Neural cell (in vitro differentiated cells): ENCODE measurements around the gene ACVR1. TPM values are rescaled to one million over a fixed set of nuclear protein-coding genes. Genes with fewer than 3 reads are reported as not detected.

Experiments used
- H2AFZ ChIP-seq: fragments of 200-600, 300-800 bp; sonication (generic), shearing (Covaris generic); 2 replicates; pipeline ENCODE4 v1.6.0; 2014; ENCODE audit warnings: low read depth, mild to moderate bottlenecking, antibody characterized with exemption, low read length, moderate library complexity
- H3F3A ChIP-seq: fragments of 200-600 bp; shearing (Covaris generic); 2 replicates; pipeline ENCODE4 v1.6.1; 2016; ENCODE audit warnings: mild to moderate bottlenecking, moderate library complexity, mixed read lengths, antibody characterized with exemption, low read length; ENCODE audit not compliant: insufficient read depth, poor library complexity, severe bottlenecking
- H3K27ac ChIP-seq: fragments of 200-600, 300-800 bp; sonication (generic), shearing (Covaris generic); 2 replicates; pipeline ENCODE4 v1.5.1; 2014; ENCODE audit warnings: mild to moderate bottlenecking, low read length, moderate library complexity
- H3K27me3 ChIP-seq: fragments of 300-800, 200-600 bp; sonication (generic), shearing (Covaris generic); 2 replicates; pipeline ENCODE4 v1.6.0; 2014; ENCODE audit warnings: mild to moderate bottlenecking, low read depth, low read length, moderate library complexity; ENCODE audit not compliant: insufficient read depth
- H3K36me3 ChIP-seq: fragments of 300-800, 200-600 bp; sonication (generic), shearing (Covaris generic); 2 replicates; pipeline ENCODE4 v1.5.1; 2014; ENCODE audit warnings: mild to moderate bottlenecking, antibody characterized with exemption, low read length, moderate library complexity; ENCODE audit not compliant: insufficient read depth
- H3K4me2 ChIP-seq: fragments of 300-800, 200-600 bp; sonication (generic), shearing (Covaris generic); 2 replicates; pipeline ENCODE4 v1.6.0; 2014; ENCODE audit warnings: mild to moderate bottlenecking, low read length
- H3K4me3 ChIP-seq: fragments of 300-800, 200-600 bp; sonication (generic), shearing (Covaris generic); 2 replicates; pipeline ENCODE4 v1.5.1; 2014; ENCODE audit warnings: mild to moderate bottlenecking, low read length, moderate library complexity
- H3K79me2 ChIP-seq: fragments of 200-600 bp; shearing (Covaris generic); replicated peaks from 2 replicates; pipeline ENCODE4 v1.6.0; 2014; ENCODE audit warnings: mild to moderate bottlenecking, low read length, moderate library complexity; ENCODE audit not compliant: insufficient read depth
- H3K9ac ChIP-seq: fragments of 300-800, 200-600 bp; sonication (generic), shearing (Covaris generic); 2 replicates; pipeline ENCODE4 v1.6.1; 2016; ENCODE audit warnings: mild to moderate bottlenecking, low read length, mixed read lengths
- H3K9me2 ChIP-seq: fragments of 200-600 bp; shearing (Covaris generic); 2 replicates; pipeline ENCODE4 v1.6.1; 2016; ENCODE audit warnings: mild to moderate bottlenecking, low read length, mixed read lengths; ENCODE audit not compliant: insufficient read depth
- H3K9me3 ChIP-seq: fragments of 200-600, 300-800 bp; sonication (generic), shearing (Covaris generic); 2 replicates; pipeline ENCODE4 v1.6.1; 2016; ENCODE audit warnings: mild to moderate bottlenecking, mixed run types, low read length, moderate library complexity, mixed read lengths
- H4K20me1 ChIP-seq: fragments of 200-600 bp; shearing (Covaris generic); 2 replicates; pipeline ENCODE4 v1.6.1; 2016; ENCODE audit warnings: mild to moderate bottlenecking, mixed run types; ENCODE audit not compliant: insufficient read depth
- CTCF ChIP-seq: fragments of 450-650 bp; IDR thresholded peaks from 2 replicates; pipeline ENCODE4 v1.5.1; 2014; ENCODE audit warnings: antibody characterized with exemption, mild to moderate bottlenecking, moderate library complexity; ENCODE audit not compliant: poor library complexity, severe bottlenecking
- EP300 ChIP-seq: fragments of 450-650 bp; conservative IDR thresholded peaks from 2 replicates; pipeline ENCODE4 v1.6.1; 2014; ENCODE audit warnings: antibody characterized with exemption, mild to moderate bottlenecking, moderate library complexity; ENCODE audit not compliant: poor library complexity, severe bottlenecking
- EZH2 ChIP-seq: fragments of 200-600, 300-800 bp; shearing (Covaris generic), sonication (generic); IDR thresholded peaks from 2 replicates; pipeline ENCODE4 v1.6.1; 2014; ENCODE audit warnings: antibody characterized with exemption, low read length, borderline replicate concordance, mild to moderate bottlenecking; ENCODE audit not compliant: insufficient read depth, poor library complexity, severe bottlenecking
- MXI1 ChIP-seq: fragments of 450-650 bp; conservative IDR thresholded peaks from 2 replicates; pipeline ENCODE4 v1.6.1; 2014; ENCODE audit warnings: antibody characterized with exemption, mild to moderate bottlenecking; ENCODE audit not compliant: poor library complexity, severe bottlenecking
- POLR2AphosphoS5 ChIP-seq: IDR thresholded peaks from 2 replicates; pipeline ENCODE4 v1.6.1; 2012
- RAD21 ChIP-seq: fragments of 450-650 bp; conservative IDR thresholded peaks from 2 replicates; pipeline ENCODE4 v1.6.1; 2014; ENCODE audit warnings: antibody characterized with exemption, mild to moderate bottlenecking, moderate library complexity
- REST ChIP-seq: IDR thresholded peaks from 2 replicates; pipeline ENCODE4 v1.6.1; 2012; ENCODE audit warnings: borderline replicate concordance
- SMC3 ChIP-seq: fragments of 450-650 bp; conservative IDR thresholded peaks from 2 replicates; pipeline ENCODE4 v1.6.1; 2014; ENCODE audit warnings: antibody characterized with exemption, mild to moderate bottlenecking, moderate library complexity; ENCODE audit not compliant: poor library complexity
- TAF1 ChIP-seq: IDR thresholded peaks from 2 replicates; pipeline ENCODE4 v1.6.1; 2012; ENCODE audit warnings: low read depth
- polyA plus RNA-seq: library from polyadenylated mRNA; depleted of rRNA; stranded (reverse); fragments of >200 nt; gene quantifications from 2 replicates; pipeline ENCODE4 v1.2.3, GENCODE V29; 2014

Gene ACVR1
- polyA plus RNA-seq, 1 donor from 2014 or later = 4.0 TPM

- no peaks in the 10 kb centered on the region for H3K36me3 ChIP-seq
- H3F3A ChIP-seq = no peaks in the 10 kb centered on the region
- no peak overlapping the region for H3K4me2 ChIP-seq
- no peaks in the 10 kb centered on the region for H4K20me1 ChIP-seq
- H3K27me3 ChIP-seq = no peaks in the 10 kb centered on the region
- no peak for TF ChIP-seq RAD21
- no peak for TF ChIP-seq MXI1
- TF ChIP-seq POLR2AphosphoS5 = no peak
- no peak for TF ChIP-seq REST
- no peaks in the 10 kb centered on the region for H3K9me3 ChIP-seq
- H2AFZ ChIP-seq = no peak overlapping the region
- no peak overlapping the region for H3K9ac ChIP-seq
- no peaks in the 10 kb centered on the region for H3K9me2 ChIP-seq
- no peak overlapping the region for H3K4me3 ChIP-seq
- H3K79me2 ChIP-seq = no peaks in the 10 kb centered on the region
- H3K27ac ChIP-seq = no peak overlapping the region
These were observed 177.7 kb downstream of the ACVR1 start for GRCh38 chr2:157698430-157698829.

- Histone ChIP-seq H3K27me3 (no peaks in the 10 kb centered on the region), H3K36me3 (no peaks in the 10 kb centered on the region), H3K4me2 (no peak overlapping the region), H3K9me3 (no peaks in the 10 kb centered on the region), H3K27ac (no peak overlapping the region), H3K79me2 (no peaks in the 10 kb centered on the region), H3K9ac (no peak overlapping the region), H3K9me2 (no peaks in the 10 kb centered on the region), H3K4me3 (no peak overlapping the region), H3F3A (no peaks in the 10 kb centered on the region), H2AFZ (no peak overlapping the region), H4K20me1 (no peaks in the 10 kb centered on the region)
- TF ChIP-seq SMC3 (no peak), REST (no peak), MXI1 (no peak), EP300 (no peak), TAF1 (no peak), RAD21 (no peak), POLR2AphosphoS5 (no peak)
These were observed 180.1 kb downstream of the ACVR1 start for GRCh38 chr2:157696036-157696435.

GRCh38 chr2:157692768-157693167 is 183.4 kb downstream of the ACVR1 start:
- Histone ChIP-seq H3K36me3 (no peaks in the 10 kb centered on the region), H3F3A (no peaks in the 10 kb centered on the region), H3K9me3 (peaks cover 4% of the 10 kb centered on the region), H3K4me3 (no peak overlapping the region), H4K20me1 (no peaks in the 10 kb centered on the region), H3K27me3 (no peaks in the 10 kb centered on the region), H3K9ac (no peak overlapping the region), H3K27ac (no peak overlapping the region), H2AFZ (no peak overlapping the region), H3K9me2 (no peaks in the 10 kb centered on the region), H3K4me2 (no peak overlapping the region), H3K79me2 (no peaks in the 10 kb centered on the region)
- TF ChIP-seq POLR2AphosphoS5 (no peak), CTCF (no peak), MXI1 (no peak), SMC3 (no peak), TAF1 (no peak), REST (no peak), EZH2 (no peak), EP300 (no peak), RAD21 (no peak)
